Neural cell (in vitro differentiated cells): ENCODE results near the gene SPPL3.

Experiments
- CTCF ChIP-seq: fragments of 450-650 bp; IDR thresholded peaks from 2 replicates; pipeline ENCODE4 v1.5.1; 2014; ENCODE audit warnings: antibody characterized with exemption, mild to moderate bottlenecking, moderate library complexity; ENCODE audit not compliant: poor library complexity, severe bottlenecking
- MXI1 ChIP-seq: fragments of 450-650 bp; conservative IDR thresholded peaks from 2 replicates; pipeline ENCODE4 v1.6.1; 2014; ENCODE audit warnings: antibody characterized with exemption, mild to moderate bottlenecking; ENCODE audit not compliant: poor library complexity, severe bottlenecking
- POLR2AphosphoS5 ChIP-seq: IDR thresholded peaks from 2 replicates; pipeline ENCODE4 v1.6.1; 2012
- RAD21 ChIP-seq: fragments of 450-650 bp; conservative IDR thresholded peaks from 2 replicates; pipeline ENCODE4 v1.6.1; 2014; ENCODE audit warnings: antibody characterized with exemption, mild to moderate bottlenecking, moderate library complexity

- no peak for TF ChIP-seq CTCF
- no peak for TF ChIP-seq MXI1
- TF ChIP-seq RAD21: no peak
- no peak for TF ChIP-seq POLR2AphosphoS5
Measured at GRCh38 chr12:120932956-120933526, 28.9 kb upstream of the SPPL3 start.
